Activated CD8-positive, alpha-beta memory T cell treated with anti-CD3 and anti-CD28 coated beads for 4 hours (primary cell): ENCODE measurements around the gene CATSPERE.

ENCODE experiments used
- DNase-seq, 2 donors: peaks; one replicate each; pipeline ENCODE4 v3.0.0-alpha.2; 2020; ENCODE audit warnings: low read depth in 2 of 2

The CATSPERE gene

GRCh38 chr1:244461245-244462071 lies at the start of gene CATSPERE:
Gene CATSPERE, plus strand, starts transcription at chr1:244461273. Its CDS starts 157 bp downstream, at chr1:244461430.
- DNase-seq = peak; percentile 46 to 47

- no peak for DNase-seq
These were observed 48.9 kb upstream of the CATSPERE start for GRCh38 chr1:244412176-244412575.

- no peak for DNase-seq
These were observed 47.3 kb upstream of the CATSPERE start for GRCh38 chr1:244413736-244414135.

GRCh38 chr1:244414543-244414942 lies 46.5 kb upstream of the CATSPERE start:
- DNase-seq = no peak

- no peak for DNase-seq
These were observed 42.0 kb upstream of the CATSPERE start for GRCh38 chr1:244419024-244419423.

GRCh38 chr1:244422174-244422573 lies 38.9 kb upstream of the CATSPERE start:
- no peak for DNase-seq

GRCh38 chr1:244424649-244425334 lies 36.3 kb upstream of the CATSPERE start:
- no peak for DNase-seq

GRCh38 chr1:244427647-244428046 lies 33.4 kb upstream of the CATSPERE start:
- DNase-seq = no peak

- DNase-seq = no peak
These were observed 31.3 kb upstream of the CATSPERE start for GRCh38 chr1:244429818-244430217.

- no peak for DNase-seq
These were observed 29.9 kb upstream of the CATSPERE start for GRCh38 chr1:244431166-244431565.

GRCh38 chr1:244435562-244436205 lies 25.4 kb upstream of the CATSPERE start:
- DNase-seq = no peak

GRCh38 chr1:244436336-244437085 lies 24.6 kb upstream of the CATSPERE start:
- DNase-seq = no peak

GRCh38 chr1:244437086-244437468 lies 24.0 kb upstream of the CATSPERE start:
- DNase-seq = no peak

- DNase-seq = no peak
These were observed 21.6 kb upstream of the CATSPERE start for GRCh38 chr1:244439391-244440032.

GRCh38 chr1:244442850-244443249 lies 18.2 kb upstream of the CATSPERE start:
- no peak for DNase-seq

- DNase-seq = no peak
These were observed 16.2 kb upstream of the CATSPERE start for GRCh38 chr1:244444854-244445253.

GRCh38 chr1:244445320-244446181 lies 15.5 kb upstream of the CATSPERE start:
- DNase-seq = no peak

GRCh38 chr1:244447024-244447423 lies 14.0 kb upstream of the CATSPERE start:
- no peak for DNase-seq

- DNase-seq = no peak
These were observed 13.5 kb upstream of the CATSPERE start for GRCh38 chr1:244447552-244447951.

- DNase-seq = no peak
These were observed 12.6 kb upstream of the CATSPERE start for GRCh38 chr1:244448279-244449036.
